Eye (tissue), 1 donor: ENCODE results near the gene NELL1.

Experiments used
- DNase-seq: peaks from one replicate; pipeline ENCODE4 v3.0.0-alpha.2; 2015

Gene NELL1

GRCh38 chr11:21511835-21512440 is 842.6 kb downstream of the NELL1 start:
- peak; percentile 69 for DNase-seq

- peak; percentile 7 for DNase-seq
Measured at GRCh38 chr11:21514316-21514715, 844.9 kb downstream of the NELL1 start.

GRCh38 chr11:21520244-21520643 is 850.9 kb downstream of the NELL1 start:
- no peak for DNase-seq

- no peak for DNase-seq
Measured at GRCh38 chr11:21529187-21529586, 859.8 kb downstream of the NELL1 start.

- no peak for DNase-seq
Measured at GRCh38 chr11:21534288-21534687, 864.9 kb downstream of the NELL1 start.

GRCh38 chr11:21537980-21538379 is 868.6 kb downstream of the NELL1 start:
- no peak for DNase-seq

GRCh38 chr11:21541187-21541751 is 871.9 kb downstream of the NELL1 start:
- DNase-seq: no peak

GRCh38 chr11:21543901-21544300 is 874.5 kb downstream of the NELL1 start:
- no peak for DNase-seq

GRCh38 chr11:21545699-21546098 is 876.3 kb downstream of the NELL1 start:
- DNase-seq: no peak

GRCh38 chr11:21546703-21547102 is 877.3 kb downstream of the NELL1 start:
- DNase-seq: no peak

GRCh38 chr11:21552911-21553310 is 883.5 kb downstream of the NELL1 start:
- no peak for DNase-seq

GRCh38 chr11:21553795-21554194 is 884.4 kb downstream of the NELL1 start:
- DNase-seq: no peak

- DNase-seq: no peak
Measured at GRCh38 chr11:21554284-21554683, 884.9 kb downstream of the NELL1 start.

GRCh38 chr11:21556926-21557325 is 887.5 kb downstream of the NELL1 start:
- DNase-seq: peak; percentile 21

GRCh38 chr11:21560466-21560975 is 891.1 kb downstream of the NELL1 start:
- DNase-seq: no peak

- DNase-seq: no peak
Measured at GRCh38 chr11:21561581-21561980, 892.2 kb downstream of the NELL1 start.

- no peak for DNase-seq
Measured at GRCh38 chr11:21564095-21564494, 894.7 kb downstream of the NELL1 start.

- DNase-seq: no peak
Measured at GRCh38 chr11:21564833-21565682, 895.7 kb downstream of the NELL1 start.

- no peak for DNase-seq
Measured at GRCh38 chr11:21566521-21567117, 897.2 kb downstream of the NELL1 start.

GRCh38 chr11:21567645-21568290 is 898.4 kb downstream of the NELL1 start:
- DNase-seq: peak; percentile 15

- no peak for DNase-seq
Measured at GRCh38 chr11:21572210-21572609, 902.8 kb downstream of the NELL1 start.

- peak; percentile 12 for DNase-seq
Measured at GRCh38 chr11:21582791-21583190, 913.4 kb downstream of the NELL1 start.

- DNase-seq: peak; percentile 12
Measured at GRCh38 chr11:21588754-21589153, 919.4 kb downstream of the NELL1 start.
